Bronchial epithelial cell (primary cell): ENCODE results near the gene CACNA1E. TPM values are rescaled to one million over a fixed set of nuclear protein-coding genes. Genes with fewer than 3 reads are reported as not detected.

ENCODE experiments used
- DNase-seq: peaks from one replicate; pipeline ENCODE4 v3.0.0-alpha.2; 2010; ENCODE audit warnings: low read depth
- FAIRE-seq: peaks from 2 replicates; lab custom pipeline; 2011; peaks lifted over from hg19 to GRCh38; lab: Jason Lieb, UNC
- H3K27me3 ChIP-seq: 2 replicates; pipeline ENCODE4 v1.5.1; 2011; ENCODE audit warnings: low read length; ENCODE audit not compliant: control insufficient read depth, insufficient read depth
- H3K36me3 ChIP-seq: 2 replicates; pipeline ENCODE4 v1.5.1; 2011; ENCODE audit warnings: low read length; ENCODE audit not compliant: control insufficient read depth, insufficient read depth
- H3K4me3 ChIP-seq: 2 replicates; pipeline ENCODE4 v1.5.1; 2011; ENCODE audit warnings: mild to moderate bottlenecking, low read depth, low read length, control low read depth
- CTCF ChIP-seq: IDR thresholded peaks from 2 replicates; pipeline ENCODE4 v1.5.1; 2011; ENCODE audit warnings: mild to moderate bottlenecking, moderate library complexity, low read length, control low read depth, inconsistent platforms; ENCODE audit not compliant: insufficient read depth, severe bottlenecking
- total RNA-seq: library from RNA; depleted of rRNA; stranded (reverse); fragments of >200 nt; gene quantifications from 2 replicates; pipeline ENCODE4 v1.2.1, GENCODE V29; 2014

CACNA1E gene
- under 0.01 TPM in 1 of 2 replicates, not detected in the other for total RNA-seq

- FAIRE-seq (no peak), DNase-seq (no peak)
- H3K36me3 ChIP-seq: no peaks in the 10 kb centered on the region
- H3K4me3 ChIP-seq: no peak within 1 kb of the TSS
- H3K27me3 ChIP-seq: peaks cover 41% of the 10 kb centered on the region
- TF ChIP-seq CTCF: no peak
These were observed at the start of gene CACNA1E for GRCh38 chr1:181483285-181484195. CACNA1E (plus strand) TSS chr1:181483517; CDS start chr1:181483745, 228 bp downstream.

GRCh38 chr1:181433931-181434330 is 49.4 kb upstream of the CACNA1E start:
- TF ChIP-seq CTCF: no peak
- no peak overlapping the region for H3K4me3 ChIP-seq
- FAIRE-seq (no peak), DNase-seq (no peak)
- H3K27me3 ChIP-seq: peaks cover 3% of the 10 kb centered on the region
- no peaks in the 10 kb centered on the region for H3K36me3 ChIP-seq

- FAIRE-seq (no peak), DNase-seq (no peak)
- no peak for TF ChIP-seq CTCF
- Histone ChIP-seq H3K4me3 (no peak overlapping the region), H3K36me3 (no peaks in the 10 kb centered on the region), H3K27me3 (peaks cover 3% of the 10 kb centered on the region)
These were observed 45.3 kb upstream of the CACNA1E start for GRCh38 chr1:181438013-181438412.

GRCh38 chr1:181440510-181440909 is 42.8 kb upstream of the CACNA1E start:
- FAIRE-seq (no peak), DNase-seq (no peak)
- no peak for TF ChIP-seq CTCF
- H3K4me3 ChIP-seq: no peak overlapping the region
- H3K36me3 ChIP-seq: no peaks in the 10 kb centered on the region
- peaks cover 1% of the 10 kb centered on the region for H3K27me3 ChIP-seq

- Histone ChIP-seq H3K27me3 (peaks cover 1% of the 10 kb centered on the region), H3K36me3 (no peaks in the 10 kb centered on the region), H3K4me3 (no peak overlapping the region)
- TF ChIP-seq CTCF: no peak
- FAIRE-seq (no peak), DNase-seq (no peak)
These were observed 41.2 kb upstream of the CACNA1E start for GRCh38 chr1:181442181-181442525.
